ENCODE measurements around the gene CCDC85A.

GRCh38 chr2:56211048-56211447 lies 27.3 kb downstream of the CCDC85A start:
- TF ChIP-seq EZH2 (IDR thresholded peaks at IDR 0.05) = no peak
- no peak for TF ChIP-seq POLR2AphosphoS5 (IDR thresholded peaks at IDR 0.05; ENCODE audit: borderline replicate concordance, low read depth, low read length)
- TF ChIP-seq FOXP2 (optimal IDR thresholded peaks at IDR 0.05; ENCODE audit: control extremely low read depth, extremely low read length, insufficient read depth) = no peak
